Tibial nerve (tissue), 3 donors: ENCODE measurements around the gene SERPINB13.

ENCODE experiments used
- POLR2A ChIP-seq, 2 donors: fragments of 450-650 bp; IDR thresholded peaks; one replicate each; pipeline ENCODE4 v1.6.1; 2017; ENCODE audit warnings: antibody characterized with exemption in 2 of 2, mild to moderate bottlenecking in 2 of 2, moderate library complexity in 2 of 2
- TF ChIP-seq, protein P1 (sequence below), 5 experiments: fragments of 200-600 bp in 3 of 5; fragments of 450-650 bp in 2 of 5; sonication (generic) in 3 of 5; IDR thresholded peaks; one replicate each; pipeline ENCODE4 v1.5.1; 2016 to 2019; ENCODE audit warnings: antibody characterized with exemption in 5 of 5, mild to moderate bottlenecking in 3 of 5, moderate library complexity in 2 of 5

DNA sequence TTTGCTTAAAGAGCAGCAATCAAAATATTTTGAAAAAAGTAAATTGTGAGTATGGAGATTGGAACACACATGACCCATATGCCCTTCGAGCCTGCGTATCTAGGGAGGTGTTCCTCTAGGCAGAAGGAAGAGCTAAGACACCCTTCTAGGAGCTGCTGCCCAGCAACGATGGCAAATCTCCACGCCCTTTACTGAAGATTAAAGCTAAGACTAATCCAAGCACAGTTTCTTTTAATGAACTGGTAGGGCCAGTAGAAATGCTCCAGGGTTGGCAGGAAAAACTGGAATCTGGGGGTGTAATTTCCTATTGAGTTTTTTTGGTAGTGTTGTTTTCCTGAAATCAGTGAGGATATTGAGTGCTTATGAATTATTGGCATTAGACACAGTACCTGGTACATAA lies 712 bp upstream of the SERPINB13 start:
- TF ChIP-seq, protein P1, sequence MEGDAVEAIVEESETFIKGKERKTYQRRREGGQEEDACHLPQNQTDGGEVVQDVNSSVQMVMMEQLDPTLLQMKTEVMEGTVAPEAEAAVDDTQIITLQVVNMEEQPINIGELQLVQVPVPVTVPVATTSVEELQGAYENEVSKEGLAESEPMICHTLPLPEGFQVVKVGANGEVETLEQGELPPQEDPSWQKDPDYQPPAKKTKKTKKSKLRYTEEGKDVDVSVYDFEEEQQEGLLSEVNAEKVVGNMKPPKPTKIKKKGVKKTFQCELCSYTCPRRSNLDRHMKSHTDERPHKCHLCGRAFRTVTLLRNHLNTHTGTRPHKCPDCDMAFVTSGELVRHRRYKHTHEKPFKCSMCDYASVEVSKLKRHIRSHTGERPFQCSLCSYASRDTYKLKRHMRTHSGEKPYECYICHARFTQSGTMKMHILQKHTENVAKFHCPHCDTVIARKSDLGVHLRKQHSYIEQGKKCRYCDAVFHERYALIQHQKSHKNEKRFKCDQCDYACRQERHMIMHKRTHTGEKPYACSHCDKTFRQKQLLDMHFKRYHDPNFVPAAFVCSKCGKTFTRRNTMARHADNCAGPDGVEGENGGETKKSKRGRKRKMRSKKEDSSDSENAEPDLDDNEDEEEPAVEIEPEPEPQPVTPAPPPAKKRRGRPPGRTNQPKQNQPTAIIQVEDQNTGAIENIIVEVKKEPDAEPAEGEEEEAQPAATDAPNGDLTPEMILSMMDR (IDR thresholded peaks at IDR 0.05): no peak
- TF ChIP-seq POLR2A (IDR thresholded peaks at IDR 0.05): no peak
